NCI-H146 (cell line): ENCODE measurements around the gene CHCHD3.

Experiments
- DNase-seq: peaks from one replicate; lab custom pipeline; 2025; lab: John Stamatoyannopoulos, UW

Gene CHCHD3

GRCh38 chr7:132859199-132859598, 222.7 kb downstream of the CHCHD3 start:
- DNase-seq = no peak

GRCh38 chr7:132858760-132859159, 223.1 kb downstream of the CHCHD3 start:
- no peak for DNase-seq

- no peak for DNase-seq
Measured at GRCh38 chr7:132858251-132858650, 223.6 kb downstream of the CHCHD3 start.

- DNase-seq = no peak
Measured at GRCh38 chr7:132857703-132858102, 224.2 kb downstream of the CHCHD3 start.

GRCh38 chr7:132857031-132857430, 224.9 kb downstream of the CHCHD3 start:
- DNase-seq = no peak

GRCh38 chr7:132856416-132856815, 225.5 kb downstream of the CHCHD3 start:
- no peak for DNase-seq

- no peak for DNase-seq
Measured at GRCh38 chr7:132855901-132856300, 226.0 kb downstream of the CHCHD3 start.

- no peak for DNase-seq
Measured at GRCh38 chr7:132854238-132854637, 227.7 kb downstream of the CHCHD3 start.

- no peak for DNase-seq
Measured at GRCh38 chr7:132847376-132847775, 234.5 kb downstream of the CHCHD3 start.

- DNase-seq = no peak
Measured at GRCh38 chr7:132846086-132846485, 235.8 kb downstream of the CHCHD3 start.

GRCh38 chr7:132842478-132842877, 239.4 kb downstream of the CHCHD3 start:
- no peak for DNase-seq

- DNase-seq = no peak
Measured at GRCh38 chr7:132840199-132840598, 241.7 kb downstream of the CHCHD3 start.

- DNase-seq = no peak
Measured at GRCh38 chr7:132838313-132838712, 243.6 kb downstream of the CHCHD3 start.

GRCh38 chr7:132837529-132837928, 244.4 kb downstream of the CHCHD3 start:
- DNase-seq = no peak

- DNase-seq = no peak
Measured at GRCh38 chr7:132836746-132837145, 245.1 kb downstream of the CHCHD3 start.

- no peak for DNase-seq
Measured at GRCh38 chr7:132830941-132831340, 250.9 kb downstream of the CHCHD3 start.

- no peak for DNase-seq
Measured at GRCh38 chr7:132828502-132828901, 253.4 kb downstream of the CHCHD3 start.

- no peak for DNase-seq
Measured at GRCh38 chr7:132825932-132826835, 255.7 kb downstream of the CHCHD3 start.

GRCh38 chr7:132825222-132825621, 256.7 kb downstream of the CHCHD3 start:
- DNase-seq = no peak

- no peak for DNase-seq
Measured at GRCh38 chr7:132819648-132820047, 262.2 kb downstream of the CHCHD3 start.

- no peak for DNase-seq
Measured at GRCh38 chr7:132817949-132818348, 263.9 kb downstream of the CHCHD3 start.

- DNase-seq = no peak
Measured at GRCh38 chr7:132815696-132816311, 266.1 kb downstream of the CHCHD3 start.

GRCh38 chr7:132815130-132815529, 266.8 kb downstream of the CHCHD3 start:
- DNase-seq = no peak
